Large intestine (tissue), 3 donors: ENCODE data around the gene SLC5A11. TPM values are rescaled to one million over a fixed set of nuclear protein-coding genes. Genes with fewer than 3 reads are reported as not detected.

ENCODE experiments used
- DNase-seq, 2 donors: peaks; one replicate each; pipeline versions ENCODE4 v3.0.0 to v3.0.0-alpha.2; 2013
- H3K27ac ChIP-seq: one replicate; pipeline ENCODE4 v1.5.1; 2013; ENCODE audit warnings: low read length
- H3K27me3 ChIP-seq: 2 replicates; pipeline ENCODE4 v1.6.1; 2013; ENCODE audit warnings: low read length; ENCODE audit not compliant: control insufficient read depth, insufficient read depth
- H3K36me3 ChIP-seq: 2 replicates; pipeline ENCODE4 v1.6.1; 2013; ENCODE audit warnings: low read length; ENCODE audit not compliant: control insufficient read depth, insufficient read depth
- H3K4me1 ChIP-seq: one replicate; pipeline ENCODE4 v1.6.1; 2013; ENCODE audit warnings: low read length; ENCODE audit not compliant: control insufficient read depth, insufficient read depth
- H3K4me3 ChIP-seq: one replicate; pipeline ENCODE4 v1.5.1; 2013; ENCODE audit warnings: low read length
- H3K9me3 ChIP-seq: one replicate; pipeline ENCODE4 v1.6.1; 2013; ENCODE audit warnings: mild to moderate bottlenecking, low read depth, low read length, moderate library complexity; ENCODE audit not compliant: control insufficient read depth
- WGBS: methylation state at CpG from one replicate; pipeline ENCODE4 v1.1.5; 2013; ENCODE audit warnings: low lambda C conversion rate; ENCODE audit not compliant: insufficient coverage; 5-methylcytosine and 5-hydroxymethylcytosine counted together
- polyA plus RNA-seq: library from polyadenylated mRNA; unstranded; fragments of 120-200 nt; gene quantifications from one replicate; pipeline ENCODE4 v1.2.1, GENCODE V29; 2013

SLC5A11 gene
- polyA plus RNA-seq, 1 donor, result 10.0 TPM

DNA sequence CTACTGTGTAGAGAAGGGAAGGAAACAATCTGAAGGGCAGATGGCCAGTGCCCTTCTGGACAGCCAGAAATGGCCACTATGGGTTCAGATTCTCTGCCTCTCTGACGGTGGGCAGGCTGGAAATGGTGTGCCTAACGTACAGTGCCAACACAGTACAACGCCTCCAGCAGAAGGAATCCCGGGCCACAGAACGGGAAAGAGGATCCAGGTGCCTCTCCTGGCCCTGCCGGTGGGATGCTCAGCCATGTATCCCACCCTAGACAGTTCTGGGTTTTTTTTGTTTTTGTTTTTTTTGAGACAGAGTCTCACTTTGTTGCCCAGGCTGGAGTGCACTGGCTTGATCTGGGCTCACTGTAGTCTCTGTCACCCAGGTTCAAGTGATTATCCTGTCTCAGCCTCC, 71.5 kb downstream of the SLC5A11 start:
- H3K27me3 ChIP-seq, result no peaks in the 10 kb centered on the region
- WGBS, result no CpG with 5 or more reads among the region's 6 CpGs
- peaks cover 48% of the 10 kb centered on the region for H3K36me3 ChIP-seq
- no peaks in the 10 kb centered on the region for H3K4me1 ChIP-seq
- no peaks in the 10 kb centered on the region for H3K9me3 ChIP-seq
- no peak for DNase-seq
- no peak overlapping the region for H3K4me3 ChIP-seq
- H3K27ac ChIP-seq, result no peak overlapping the region

DNA sequence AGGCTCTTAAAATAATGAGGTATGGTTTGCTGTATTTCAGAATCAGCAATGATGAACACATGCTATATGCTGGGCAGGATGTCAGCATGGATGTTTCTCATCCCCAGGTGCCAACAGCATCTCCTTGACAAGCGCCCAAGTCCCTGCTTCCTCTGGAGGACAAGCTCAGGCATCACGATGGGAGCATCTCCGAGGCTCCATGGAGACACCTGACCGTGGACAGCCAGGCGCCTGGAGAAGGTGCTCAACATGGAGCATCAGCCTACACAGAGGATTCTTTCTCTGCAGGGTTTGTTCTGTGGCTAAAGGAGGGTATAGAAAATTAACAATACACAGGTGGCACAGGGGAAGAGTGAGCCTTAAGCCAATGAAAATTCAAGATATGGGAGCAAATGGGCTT, 72.1 kb downstream of the SLC5A11 start:
- no peak overlapping the region for H3K4me3 ChIP-seq
- peaks cover 51% of the 10 kb centered on the region for H3K36me3 ChIP-seq
- no peaks in the 10 kb centered on the region for H3K4me1 ChIP-seq
- no peak for DNase-seq
- no peak overlapping the region for H3K27ac ChIP-seq
- H3K27me3 ChIP-seq, result no peaks in the 10 kb centered on the region
- no CpG with 5 or more reads among the region's 5 CpGs for WGBS
- H3K9me3 ChIP-seq, result no peaks in the 10 kb centered on the region

DNA sequence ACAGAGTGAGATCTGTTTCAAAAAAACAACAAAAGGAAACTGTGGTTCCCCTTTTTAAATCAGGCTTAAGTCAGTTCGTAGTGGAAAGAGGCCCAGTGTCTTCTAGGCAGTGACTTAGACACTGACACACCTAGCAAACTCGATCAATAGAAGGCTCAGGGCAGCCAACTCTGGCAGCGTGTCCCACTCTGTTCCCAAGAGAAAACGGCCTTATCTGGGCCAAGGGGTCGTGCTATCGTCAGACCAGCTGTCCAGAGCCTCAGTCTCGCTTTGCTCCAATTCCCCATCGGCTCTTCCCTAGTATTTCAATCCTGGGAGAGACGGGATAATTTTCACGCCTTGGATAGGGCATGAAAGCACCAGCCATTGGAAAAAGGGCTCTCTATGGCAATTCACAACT, 72.9 kb downstream of the SLC5A11 start:
- WGBS, result no CpG with 5 or more reads among the region's 10 CpGs
- H3K36me3 ChIP-seq, result peaks cover 57% of the 10 kb centered on the region

DNA sequence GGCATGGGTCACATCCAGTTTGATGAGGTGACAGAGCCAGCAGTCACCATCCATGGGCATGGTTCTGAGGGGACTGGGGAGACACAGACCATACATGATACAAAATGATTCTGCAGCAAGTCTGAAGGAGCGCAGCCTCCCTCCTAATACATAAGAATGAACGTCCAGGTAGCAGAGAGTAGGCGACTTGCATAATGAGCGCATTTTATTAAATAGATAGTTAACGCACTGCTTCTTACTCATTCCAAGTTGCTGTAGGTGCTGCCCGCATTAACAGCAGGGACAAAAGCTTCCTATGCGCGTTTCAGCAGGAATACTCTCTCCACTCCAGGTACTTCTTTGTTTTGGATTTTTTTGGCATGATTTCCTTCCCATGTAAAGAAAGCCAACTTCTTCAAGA, 73.8 kb downstream of the SLC5A11 start:
- H3K4me3 ChIP-seq, result no peak overlapping the region
- WGBS, result 100% methylated on average over 3 of the region's 8 CpGs
- H3K36me3 ChIP-seq, result peaks cover 62% of the 10 kb centered on the region
- no peaks in the 10 kb centered on the region for H3K4me1 ChIP-seq
- DNase-seq, result no peak
- H3K27ac ChIP-seq, result no peak overlapping the region
- no peaks in the 10 kb centered on the region for H3K27me3 ChIP-seq
- H3K9me3 ChIP-seq, result no peaks in the 10 kb centered on the region

More for the DNA sequence above, 72.9 kb downstream of the SLC5A11 start:
- Histone ChIP-seq H3K9me3 (no peaks in the 10 kb centered on the region), H3K4me3 (no peak overlapping the region), H3K4me1 (no peaks in the 10 kb centered on the region), H3K27ac (no peak overlapping the region), H3K27me3 (no peaks in the 10 kb centered on the region)
- DNase-seq, result no peak

- no peaks in the 10 kb centered on the region for H3K27me3 ChIP-seq
- no peak overlapping the region for H3K27ac ChIP-seq
- H3K4me1 ChIP-seq, result no peaks in the 10 kb centered on the region
- H3K4me3 ChIP-seq, result no peak overlapping the region
- no CpG with 5 or more reads among the region's 3 CpGs for WGBS
- H3K36me3 ChIP-seq, result peaks cover 68% of the 10 kb centered on the region
- H3K9me3 ChIP-seq, result no peaks in the 10 kb centered on the region
- DNase-seq, result no peak
Observed at GRCh38 chr16:24920568-24920967, 74.8 kb downstream of the SLC5A11 start.

GRCh38 chr16:24921229-24921628, 75.5 kb downstream of the SLC5A11 start:
- no CpG with 5 or more reads among the region's 8 CpGs for WGBS
- H3K27ac ChIP-seq, result no peak overlapping the region
- no peak overlapping the region for H3K4me3 ChIP-seq
- peaks cover 68% of the 10 kb centered on the region for H3K36me3 ChIP-seq
- no peak for DNase-seq
- H3K9me3 ChIP-seq, result no peaks in the 10 kb centered on the region
- no peaks in the 10 kb centered on the region for H3K4me1 ChIP-seq
- H3K27me3 ChIP-seq, result no peaks in the 10 kb centered on the region

DNA sequence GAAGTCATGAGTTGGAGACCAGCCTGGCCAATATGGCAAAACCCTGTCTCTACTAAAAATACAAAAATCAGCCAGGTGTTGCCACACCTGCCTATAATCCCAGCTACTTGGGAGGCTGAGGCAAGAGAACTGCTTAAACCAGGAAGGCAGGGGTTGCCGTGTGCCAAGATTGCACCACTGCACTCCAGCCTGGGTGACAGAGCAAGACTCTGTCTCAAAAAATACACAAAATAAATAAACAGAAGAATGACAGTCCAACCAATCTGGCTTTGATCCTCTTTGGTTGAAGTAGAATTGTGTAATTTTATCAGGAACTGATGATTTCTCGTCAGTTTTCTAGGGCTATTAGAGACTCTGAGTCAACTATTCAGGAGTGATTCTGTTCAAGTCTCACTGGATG, 79.4 kb downstream of the SLC5A11 start:
- Histone ChIP-seq H3K4me1 (no peaks in the 10 kb centered on the region), H3K27ac (no peak overlapping the region), H3K4me3 (no peak overlapping the region), H3K36me3 (peaks cover 68% of the 10 kb centered on the region), H3K9me3 (no peaks in the 10 kb centered on the region), H3K27me3 (no peaks in the 10 kb centered on the region)
- WGBS, result 83% methylated on average over 1 of the region's 2 CpGs
- no peak for DNase-seq

- no peaks in the 10 kb centered on the region for H3K27me3 ChIP-seq
- no peak overlapping the region for H3K4me3 ChIP-seq
- H3K4me1 ChIP-seq, result no peaks in the 10 kb centered on the region
- H3K27ac ChIP-seq, result no peak overlapping the region
- no peak for DNase-seq
- no peaks in the 10 kb centered on the region for H3K9me3 ChIP-seq
- H3K36me3 ChIP-seq, result peaks cover 74% of the 10 kb centered on the region
- WGBS, result no CpG with 5 or more reads among the region's 5 CpGs
Observed at GRCh38 chr16:24929409-24929808, 83.6 kb downstream of the SLC5A11 start.

- Histone ChIP-seq H3K36me3 (peaks cover 79% of the 10 kb centered on the region), H3K27ac (no peak overlapping the region), H3K27me3 (no peaks in the 10 kb centered on the region), H3K4me1 (no peaks in the 10 kb centered on the region), H3K4me3 (no peak overlapping the region), H3K9me3 (no peaks in the 10 kb centered on the region)
- WGBS, result no CpG with 5 or more reads among the region's 6 CpGs
- no peak for DNase-seq
Observed at GRCh38 chr16:24930440-24930839, 84.7 kb downstream of the SLC5A11 start.

DNA sequence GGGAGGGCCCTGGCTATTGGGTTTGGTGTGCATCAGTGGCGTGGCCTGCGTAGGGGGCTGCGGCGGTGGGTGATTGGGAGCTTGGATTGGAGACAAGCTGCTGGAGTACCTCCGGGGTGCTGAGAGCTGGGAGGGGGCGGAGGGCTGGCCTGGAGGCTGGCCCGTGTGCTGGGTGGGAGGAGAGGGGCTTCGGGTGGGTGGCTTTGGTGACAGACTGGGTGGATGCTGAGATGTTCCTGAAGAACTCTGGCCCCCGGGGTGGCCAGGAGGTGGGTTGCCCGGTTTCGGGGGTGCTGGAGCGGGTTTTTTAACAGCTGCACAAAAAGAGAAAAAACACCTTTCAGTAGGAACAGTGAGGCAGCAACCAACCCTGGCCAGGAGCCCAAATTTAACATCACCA, 85.3 kb downstream of the SLC5A11 start:
- Histone ChIP-seq H3K4me3 (no peak overlapping the region), H3K9me3 (no peaks in the 10 kb centered on the region), H3K4me1 (no peaks in the 10 kb centered on the region), H3K36me3 (peaks cover 85% of the 10 kb centered on the region), H3K27ac (no peak overlapping the region), H3K27me3 (no peaks in the 10 kb centered on the region)
- no CpG with 5 or more reads among the region's 12 CpGs for WGBS
- DNase-seq, result no peak

DNA sequence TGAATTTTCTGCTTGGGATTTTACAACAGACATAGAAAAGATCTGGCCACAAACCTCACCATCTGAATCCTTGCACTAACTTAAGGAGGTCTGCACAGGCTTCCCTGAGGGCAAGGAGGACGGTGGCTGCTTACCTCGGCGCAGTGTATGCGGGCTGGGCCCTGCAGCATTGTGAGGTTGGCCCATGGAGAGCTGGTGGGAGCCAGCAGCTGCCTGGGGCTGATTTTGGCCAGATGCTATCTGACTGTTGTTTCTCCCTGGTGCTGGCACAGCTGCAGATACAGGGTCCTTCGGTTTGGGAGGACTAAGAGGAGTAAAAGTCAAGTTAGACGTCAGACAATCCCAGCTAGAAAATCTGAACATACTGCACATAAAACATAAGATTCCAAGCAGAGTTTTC, 89.6 kb downstream of the SLC5A11 start:
- Histone ChIP-seq H3K27ac (no peak overlapping the region), H3K36me3 (peaks cover 88% of the 10 kb centered on the region), H3K4me1 (no peaks in the 10 kb centered on the region), H3K9me3 (no peaks in the 10 kb centered on the region), H3K27me3 (no peaks in the 10 kb centered on the region), H3K4me3 (no peak overlapping the region)
- WGBS, result 100% methylated on average over 1 of the region's 6 CpGs
- DNase-seq, result no peak
